Suprapubic skin (tissue), 4 donors: Measurements from ENCODE around the gene NCBP2L.

ENCODE experiments used
- CTCF ChIP-seq, 2 donors: fragments of 200-600 bp in 1 of 2; fragments of 450-650 bp in 1 of 2; sonication (generic) in 1 of 2; IDR thresholded peaks; one replicate each; pipeline ENCODE4 v1.5.1; 2016 to 2019; ENCODE audit warnings: antibody characterized with exemption in 2 of 2, mild to moderate bottlenecking in 1 of 2, moderate library complexity in 1 of 2
- EP300 ChIP-seq: sonication (generic); formaldehyde crosslinking; IDR thresholded peaks from one replicate; pipeline ENCODE4 v1.6.1; 2017; ENCODE audit warnings: antibody characterized with exemption
- POLR2A ChIP-seq, 2 donors: fragments of 450-650 bp; IDR thresholded peaks; one replicate each; pipeline ENCODE4 v1.6.1; 2017; ENCODE audit warnings: antibody characterized with exemption in 2 of 2, mild to moderate bottlenecking in 2 of 2, moderate library complexity in 2 of 2
- POLR2AphosphoS5 ChIP-seq, 3 donors: sonication (generic); formaldehyde crosslinking; IDR thresholded peaks; one replicate each; pipeline ENCODE4 v1.6.1; 2017; ENCODE audit warnings: antibody characterized with exemption in 3 of 3

GRCh38 chrX:107840971-107841370 is 63.4 kb downstream of the NCBP2L start:
- TF ChIP-seq POLR2A (IDR thresholded peaks at IDR 0.05) (no peak), CTCF (IDR thresholded peaks at IDR 0.05) (no peak), EP300 (no peak), POLR2AphosphoS5 (IDR thresholded peaks at IDR 0.05) (no peak)
